ENCODE results near the gene PSIP1.
"Not testable (repeated sequence)": the region's sequence is repeated elsewhere in the genome, so short reads cannot be mapped to it uniquely, and the experiment has no call there.

The PSIP1 gene

GRCh38 chr9:15510789-15511575, at the start of gene PSIP1:
Gene PSIP1 (minus strand): TSS chr9:15510970. CDS start chr9:15510188, 782 bp downstream.
- DNase-seq (ENCODE audit: low read depth, low spot score) = no peak
- H3K27ac ChIP-seq = peak within 1 kb of the TSS; percentile 58

GRCh38 chr9:15553528-15553898, 42.7 kb upstream of the PSIP1 start:
- H3K27ac ChIP-seq = peak overlapping the region; percentile 86
- no peak for DNase-seq (ENCODE audit: low read depth, low spot score)

GRCh38 chr9:15552636-15553527, 42.1 kb upstream of the PSIP1 start, which contains the start of gene CCDC171:
Gene CCDC171 (plus strand): TSS chr9:15553043. CDS start chr9:15564089, 11,046 bp downstream.
- peak within 1 kb of the TSS; percentile 86 for H3K27ac ChIP-seq
- peak; percentile 73 for DNase-seq (ENCODE audit: low read depth, low spot score)

- no peak overlapping the region for H3K27ac ChIP-seq
- no peak for DNase-seq (ENCODE audit: low read depth, low spot score)
Measured at GRCh38 chr9:15549611-15550010, 38.8 kb upstream of the PSIP1 start.

GRCh38 chr9:15543047-15543813, 32.5 kb upstream of the PSIP1 start:
- no peak overlapping the region for H3K27ac ChIP-seq
- no peak for DNase-seq (ENCODE audit: low read depth, low spot score)

- no peak overlapping the region for H3K27ac ChIP-seq
- DNase-seq (ENCODE audit: low read depth, low spot score) = no peak
Measured at GRCh38 chr9:15542624-15543023, 31.9 kb upstream of the PSIP1 start.

GRCh38 chr9:15541872-15542271, 31.1 kb upstream of the PSIP1 start:
- H3K27ac ChIP-seq = no peak overlapping the region
- no peak for DNase-seq (ENCODE audit: low read depth, low spot score)

- DNase-seq (ENCODE audit: low read depth, low spot score) = no peak
- H3K27ac ChIP-seq = no peak overlapping the region
Measured at GRCh38 chr9:15531380-15531779, 20.6 kb upstream of the PSIP1 start.

- no peak overlapping the region for H3K27ac ChIP-seq
- DNase-seq (ENCODE audit: low read depth, low spot score) = no peak
Measured at GRCh38 chr9:15529566-15530324, 19.0 kb upstream of the PSIP1 start.

GRCh38 chr9:15527035-15527434, 16.3 kb upstream of the PSIP1 start:
- not testable (repeated sequence) for DNase-seq (ENCODE audit: low read depth, low spot score); H3K27ac ChIP-seq

GRCh38 chr9:15525958-15526357, 15.2 kb upstream of the PSIP1 start:
- no peak for DNase-seq (ENCODE audit: low read depth, low spot score)
- no peak overlapping the region for H3K27ac ChIP-seq

GRCh38 chr9:15524845-15525455, 14.2 kb upstream of the PSIP1 start:
- DNase-seq (ENCODE audit: low read depth, low spot score) = no peak
- H3K27ac ChIP-seq = no peak overlapping the region

- DNase-seq (ENCODE audit: low read depth, low spot score) = no peak
- no peak overlapping the region for H3K27ac ChIP-seq
Measured at GRCh38 chr9:15522130-15522755, 11.5 kb upstream of the PSIP1 start.

- DNase-seq (ENCODE audit: low read depth, low spot score) = no peak
- H3K27ac ChIP-seq = no peak overlapping the region
Measured at GRCh38 chr9:15521254-15521653, 10.5 kb upstream of the PSIP1 start.

- no peak for DNase-seq (ENCODE audit: low read depth, low spot score)
- no peak overlapping the region for H3K27ac ChIP-seq
Measured at GRCh38 chr9:15519831-15520230, 9.1 kb upstream of the PSIP1 start.

GRCh38 chr9:15513335-15513734, 2.6 kb upstream of the PSIP1 start:
- no peak for DNase-seq (ENCODE audit: low read depth, low spot score)

GRCh38 chr9:15512889-15513288, 2.1 kb upstream of the PSIP1 start:
- H3K27ac ChIP-seq = no peak overlapping the region
- DNase-seq (ENCODE audit: low read depth, low spot score) = no peak

More at GRCh38 chr9:15513335-15513734, 2.6 kb upstream of the PSIP1 start:
- H3K27ac ChIP-seq = no peak overlapping the region

- DNase-seq (ENCODE audit: low read depth, low spot score) = no peak
- H3K27ac ChIP-seq = no peak overlapping the region
Measured at GRCh38 chr9:15512204-15512603, 1.4 kb upstream of the PSIP1 start.

Data from epithelial cell of prostate (primary cell).